Measurements from ENCODE around the gene MAP3K5.

MAP3K5 gene

DNA sequence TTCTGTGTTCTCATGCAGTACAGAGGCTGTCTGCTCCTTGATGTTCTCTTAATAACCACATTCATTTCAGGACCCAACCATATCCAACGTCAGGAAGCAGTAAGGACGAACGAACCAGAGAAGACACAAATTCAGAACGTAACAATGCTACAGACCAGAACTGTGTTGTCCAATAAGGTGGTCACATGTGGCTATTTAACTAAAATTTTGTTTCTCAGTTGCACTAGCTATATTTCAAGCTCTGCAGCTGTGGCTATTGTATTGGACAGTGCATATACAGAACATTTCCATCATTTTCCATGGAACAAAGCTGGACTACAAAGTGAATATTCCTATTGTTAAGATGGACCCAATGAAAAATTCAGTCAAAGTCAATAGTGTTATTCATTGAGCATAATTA, 269.1 kb downstream of the MAP3K5 start:
- DNase-seq (ENCODE audit: extremely low read depth, low read depth) = no peak
- TF ChIP-seq, protein P1, sequence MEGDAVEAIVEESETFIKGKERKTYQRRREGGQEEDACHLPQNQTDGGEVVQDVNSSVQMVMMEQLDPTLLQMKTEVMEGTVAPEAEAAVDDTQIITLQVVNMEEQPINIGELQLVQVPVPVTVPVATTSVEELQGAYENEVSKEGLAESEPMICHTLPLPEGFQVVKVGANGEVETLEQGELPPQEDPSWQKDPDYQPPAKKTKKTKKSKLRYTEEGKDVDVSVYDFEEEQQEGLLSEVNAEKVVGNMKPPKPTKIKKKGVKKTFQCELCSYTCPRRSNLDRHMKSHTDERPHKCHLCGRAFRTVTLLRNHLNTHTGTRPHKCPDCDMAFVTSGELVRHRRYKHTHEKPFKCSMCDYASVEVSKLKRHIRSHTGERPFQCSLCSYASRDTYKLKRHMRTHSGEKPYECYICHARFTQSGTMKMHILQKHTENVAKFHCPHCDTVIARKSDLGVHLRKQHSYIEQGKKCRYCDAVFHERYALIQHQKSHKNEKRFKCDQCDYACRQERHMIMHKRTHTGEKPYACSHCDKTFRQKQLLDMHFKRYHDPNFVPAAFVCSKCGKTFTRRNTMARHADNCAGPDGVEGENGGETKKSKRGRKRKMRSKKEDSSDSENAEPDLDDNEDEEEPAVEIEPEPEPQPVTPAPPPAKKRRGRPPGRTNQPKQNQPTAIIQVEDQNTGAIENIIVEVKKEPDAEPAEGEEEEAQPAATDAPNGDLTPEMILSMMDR (IDR thresholded peaks at IDR 0.05; ENCODE audit: low read depth, low read length) = no peak

DNA sequence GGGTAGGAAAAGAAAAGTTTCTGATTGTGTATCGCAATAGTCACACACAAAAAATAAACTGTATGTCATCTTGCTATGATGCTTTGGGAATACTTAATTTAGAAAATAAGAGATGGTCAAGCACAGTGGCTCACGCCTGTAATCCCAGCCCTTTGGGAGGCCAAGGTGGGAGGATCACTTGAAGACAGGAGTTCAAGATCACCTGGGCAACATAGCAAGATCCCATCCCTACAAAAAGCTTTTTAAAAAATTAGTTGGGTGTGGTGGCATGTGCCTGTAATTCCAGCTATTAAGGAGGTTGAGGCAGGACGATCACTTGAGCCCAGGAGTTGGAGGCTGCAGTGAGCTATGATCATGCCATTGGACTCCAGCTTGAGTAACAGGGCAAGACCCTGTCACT, 269.6 kb downstream of the MAP3K5 start:
- TF ChIP-seq, protein P1 (IDR thresholded peaks at IDR 0.05; ENCODE audit: low read depth, low read length) = no peak
- DNase-seq (ENCODE audit: extremely low read depth, low read depth) = no peak

DNA sequence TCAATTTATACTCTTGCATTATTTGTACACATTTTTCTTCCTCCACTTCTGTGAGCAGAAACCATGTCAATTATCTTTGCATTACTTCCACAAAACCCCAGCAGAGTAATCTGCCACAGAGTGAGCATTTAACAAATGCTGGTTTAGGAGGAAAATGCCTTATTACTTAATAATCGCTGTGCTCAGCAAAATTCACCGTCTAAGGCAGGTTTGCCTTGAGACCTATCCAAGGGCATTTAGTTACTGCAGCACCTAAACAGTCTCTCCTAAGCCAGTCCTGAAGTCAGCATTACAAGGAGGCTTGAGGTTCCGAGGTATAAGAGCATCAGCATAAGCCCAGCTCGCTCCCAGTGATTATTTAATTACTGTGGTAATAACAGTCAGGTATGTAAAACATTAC, 270.4 kb downstream of the MAP3K5 start:
- TF ChIP-seq, protein P1 (IDR thresholded peaks at IDR 0.05; ENCODE audit: low read depth, low read length) = no peak
- no peak for DNase-seq (ENCODE audit: extremely low read depth, low read depth)

DNA sequence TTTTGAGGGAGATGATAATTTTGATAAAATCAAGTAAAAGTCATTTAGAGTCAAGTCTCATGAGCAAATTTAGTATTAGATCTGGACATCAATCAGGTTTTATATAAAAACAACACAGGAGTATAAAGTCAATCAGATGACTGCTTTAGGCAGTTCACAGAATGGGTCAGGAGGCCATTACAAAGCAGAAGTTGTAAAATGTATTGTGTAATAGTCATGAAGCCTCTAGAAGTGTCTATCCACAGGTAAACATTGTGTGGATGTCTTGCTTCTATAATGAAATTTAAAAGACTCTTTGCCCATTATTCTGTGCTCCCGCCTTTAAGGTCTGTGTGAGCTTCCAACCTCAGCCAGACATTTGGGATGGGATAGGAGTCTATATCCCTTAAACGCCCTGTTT, 270.9 kb downstream of the MAP3K5 start:
- TF ChIP-seq, protein P1 (IDR thresholded peaks at IDR 0.05; ENCODE audit: low read depth, low read length) = no peak
- DNase-seq (ENCODE audit: extremely low read depth, low read depth) = no peak

DNA sequence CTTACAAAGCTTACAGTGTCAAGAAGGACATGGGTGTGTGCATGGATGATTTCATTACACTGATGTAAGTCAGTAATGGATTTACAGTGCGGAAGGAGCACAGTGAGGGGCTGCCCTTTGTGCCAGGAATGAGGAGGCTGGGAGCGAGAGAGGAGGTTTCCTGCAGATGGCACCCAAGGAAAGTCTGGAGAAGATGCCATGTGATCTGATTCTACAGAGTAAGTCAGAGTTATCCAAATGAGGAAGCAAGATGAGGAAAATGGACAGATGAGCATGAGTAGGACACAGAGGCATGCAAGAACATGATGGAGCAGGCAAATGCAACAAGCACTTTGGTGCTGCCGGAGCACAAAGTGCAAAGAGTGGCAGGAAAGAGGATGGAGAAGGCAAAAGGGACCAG, 271.8 kb downstream of the MAP3K5 start:
- no peak for DNase-seq (ENCODE audit: extremely low read depth, low read depth)
- TF ChIP-seq, protein P1 (IDR thresholded peaks at IDR 0.05; ENCODE audit: low read depth, low read length) = no peak

DNA sequence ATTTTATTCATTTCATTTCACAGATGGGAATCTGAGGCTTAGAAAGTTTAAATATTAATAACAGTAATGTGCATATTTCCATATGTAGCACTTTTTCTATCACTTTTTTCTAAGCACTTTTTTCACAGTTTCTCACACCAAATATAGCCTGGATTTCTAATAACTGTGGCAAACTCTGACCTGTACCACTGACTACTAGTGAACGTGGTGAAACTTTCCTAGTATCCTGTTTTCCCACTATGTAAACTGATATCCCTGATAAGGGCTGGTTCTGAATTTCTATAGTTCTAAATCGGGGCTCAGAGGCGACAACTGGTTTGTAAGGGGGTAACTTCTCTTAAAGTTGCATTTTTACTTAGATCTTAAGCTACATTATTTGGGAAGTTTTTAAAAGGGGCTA, 274.7 kb downstream of the MAP3K5 start:
- TF ChIP-seq, protein P1 (IDR thresholded peaks at IDR 0.05; ENCODE audit: low read depth, low read length) = no peak

DNA sequence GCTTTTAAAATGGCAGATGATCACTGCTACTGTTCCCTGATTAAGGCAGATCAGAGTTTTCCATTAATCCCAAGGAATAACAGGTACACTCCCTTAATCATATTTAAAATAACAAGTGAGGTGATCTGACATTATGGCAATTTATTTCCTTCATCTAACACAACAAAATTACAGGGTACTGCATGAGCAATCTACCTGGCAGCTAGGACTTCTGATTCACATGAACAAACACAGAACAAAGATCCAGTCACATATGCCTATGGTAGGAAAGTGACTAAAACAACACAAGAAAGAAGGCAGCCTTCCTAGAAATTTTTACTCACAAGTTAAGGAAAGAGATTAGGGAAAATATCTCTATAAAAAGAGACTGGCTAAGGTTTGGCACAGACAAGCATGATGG, 275.3 kb downstream of the MAP3K5 start:
- TF ChIP-seq, protein P1 (IDR thresholded peaks at IDR 0.05; ENCODE audit: low read depth, low read length) = no peak

More for the DNA sequence above, 274.7 kb downstream of the MAP3K5 start:
- DNase-seq (ENCODE audit: extremely low read depth, low read depth) = no peak

More for the DNA sequence above, 275.3 kb downstream of the MAP3K5 start:
- no peak for DNase-seq (ENCODE audit: extremely low read depth, low read depth)
